HG02588 (cell line): ENCODE results near the gene NR5A2.
A peak's percentile ranks its signal among the peaks of the same experiment; 100 is the strongest.

Experiments
- ATAC-seq: cut with Tn5 transposase; IDR thresholded peaks from one replicate; pipeline ENCODE4 v1.9.1; 2021; ENCODE audit warnings: mild to moderate bottlenecking, moderate library complexity; ENCODE audit not compliant: unreplicated experiment

NR5A2 gene

GRCh38 chr1:200035956-200036618, 8.6 kb downstream of the NR5A2 start:
- no peak for ATAC-seq

GRCh38 chr1:200036619-200037270, 9.2 kb downstream of the NR5A2 start:
- ATAC-seq = no peak

GRCh38 chr1:200037501-200037900, 10.0 kb downstream of the NR5A2 start:
- ATAC-seq = no peak

GRCh38 chr1:200037904-200038303, 10.4 kb downstream of the NR5A2 start:
- no peak for ATAC-seq

GRCh38 chr1:200038325-200038980, 10.9 kb downstream of the NR5A2 start:
- no peak for ATAC-seq

GRCh38 chr1:200038981-200039848, 11.7 kb downstream of the NR5A2 start:
- peak; percentile 44 for ATAC-seq

GRCh38 chr1:200039849-200040474, 12.5 kb downstream of the NR5A2 start:
- no peak for ATAC-seq

GRCh38 chr1:200040481-200041138, 13.1 kb downstream of the NR5A2 start:
- no peak for ATAC-seq

GRCh38 chr1:200041337-200042118, 14.0 kb downstream of the NR5A2 start:
- ATAC-seq = no peak

GRCh38 chr1:200042119-200042551, 14.6 kb downstream of the NR5A2 start:
- no peak for ATAC-seq

GRCh38 chr1:200042552-200043335, 15.2 kb downstream of the NR5A2 start:
- no peak for ATAC-seq

- ATAC-seq = no peak
These were observed 15.8 kb downstream of the NR5A2 start for GRCh38 chr1:200043336-200043668.

GRCh38 chr1:200046115-200046514, 18.6 kb downstream of the NR5A2 start:
- ATAC-seq = no peak

- no peak for ATAC-seq
These were observed 20.7 kb downstream of the NR5A2 start for GRCh38 chr1:200048244-200048643.

GRCh38 chr1:200049810-200050209, 22.3 kb downstream of the NR5A2 start:
- ATAC-seq = no peak

- no peak for ATAC-seq
These were observed 24.1 kb downstream of the NR5A2 start for GRCh38 chr1:200051620-200052019.

GRCh38 chr1:200053091-200053490, 25.6 kb downstream of the NR5A2 start:
- ATAC-seq = no peak

GRCh38 chr1:200053646-200054045, 26.1 kb downstream of the NR5A2 start:
- no peak for ATAC-seq

- no peak for ATAC-seq
These were observed 30.8 kb downstream of the NR5A2 start for GRCh38 chr1:200058341-200058740.
